Right atrium auricular region (tissue), 2 donors: ENCODE data around the gene KRT71. TPM values are rescaled to one million over a fixed set of nuclear protein-coding genes. Genes with fewer than 3 reads are reported as not detected.
A peak's percentile ranks its signal among the peaks of the same experiment; 100 is the strongest.

Source experiments
- DNase-seq: peaks from one replicate; pipeline ENCODE4 v3.0.0-alpha.2; 2019; ENCODE audit warnings: low spot score
- H3K27ac ChIP-seq, 2 donors: fragments of 200-600 bp; sonication (generic); 1 replicate in 1 of 2; 2 replicates in 1 of 2; pipeline ENCODE4 v1.5.1; 2016 to 2019
- H3K27me3 ChIP-seq, 2 donors: fragments of 200-600 bp; sonication (generic); one replicate each; pipeline versions ENCODE4 v1.5.1 to v1.6.0; 2017 to 2019
- H3K36me3 ChIP-seq: fragments of 200-600 bp; sonication (generic); one replicate; pipeline ENCODE4 v1.5.1; 2016
- H3K4me1 ChIP-seq, 2 donors: fragments of 200-600 bp; sonication (generic); one replicate each; pipeline versions ENCODE4 v1.5.1 to v1.6.0; 2017 to 2019
- H3K4me3 ChIP-seq, 2 donors: fragments of 200-600 bp; sonication (generic); 1 replicate in 1 of 2; 2 replicates in 1 of 2; pipeline ENCODE4 v1.5.1; 2017 to 2019; ENCODE audit warnings: mild to moderate bottlenecking in 1 of 2, moderate library complexity in 1 of 2
- H3K9me3 ChIP-seq, 2 donors: fragments of 200-600 bp; sonication (generic); one replicate each; pipeline ENCODE4 v1.5.1; 2019
- total RNA-seq, 2 donors: library from RNA; depleted of rRNA; stranded (reverse); fragments of >200 nt; gene quantifications; one replicate each; pipeline ENCODE4 v1.1.0, GENCODE V29; 2016
- TF ChIP-seq, protein P1 (sequence below), 2 donors: fragments of 200-600 bp; sonication (generic); IDR thresholded peaks; one replicate each; pipeline ENCODE4 v1.5.1; 2019; ENCODE audit warnings: antibody characterized with exemption in 2 of 2

The KRT71 gene
- total RNA-seq, 2 donors from 2014 or later = not detected

DNA sequence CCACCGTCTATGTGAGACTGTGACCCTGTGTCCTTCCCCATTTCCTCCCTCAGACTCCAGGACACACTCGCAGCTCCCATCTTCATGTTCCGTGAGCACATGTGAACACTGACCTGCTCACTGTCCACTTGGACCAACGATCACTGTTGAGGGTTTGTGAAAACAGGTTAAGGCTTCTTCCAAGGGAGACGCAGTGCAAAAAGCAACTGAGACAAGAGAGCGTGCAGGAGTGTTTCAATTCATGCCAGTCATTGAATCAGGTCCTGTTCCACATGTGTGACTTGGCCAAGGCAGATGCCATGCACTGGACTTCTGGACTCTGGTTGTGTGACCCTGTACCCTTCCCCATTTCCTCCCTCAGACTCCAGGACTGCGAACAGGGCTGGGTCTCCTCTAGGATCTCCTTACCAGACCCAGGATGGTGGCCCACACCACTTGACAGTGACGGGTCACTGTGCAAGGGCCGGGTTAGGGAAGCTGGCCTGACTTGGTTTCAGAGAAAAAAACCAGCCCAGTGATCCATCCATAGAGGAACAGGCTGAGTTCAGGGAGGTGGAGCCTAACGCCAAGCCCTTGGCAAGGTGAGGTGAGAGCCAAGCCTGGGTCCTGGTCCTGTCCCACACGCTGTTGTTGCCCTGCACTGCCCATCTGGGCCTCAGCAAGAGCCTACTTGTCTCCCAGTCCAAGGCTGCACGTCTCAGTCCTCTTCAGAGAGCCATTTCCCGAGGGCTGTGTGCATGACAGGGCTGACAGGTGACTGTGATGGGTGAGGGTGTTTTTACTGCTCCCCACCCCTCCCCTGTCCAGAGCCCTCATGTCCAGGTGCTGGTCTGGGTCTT is 27.1 kb downstream of the KRT71 start:
- Histone ChIP-seq H3K27me3 (no peaks in the 10 kb centered on the region), H3K36me3 (no peaks in the 10 kb centered on the region), H3K27ac (no peak overlapping the region), H3K4me3 (no peak overlapping the region), H3K4me1 (no peaks in the 10 kb centered on the region), H3K9me3 (no peaks in the 10 kb centered on the region)
- peak; percentile 9 for DNase-seq
- TF ChIP-seq, protein P1, sequence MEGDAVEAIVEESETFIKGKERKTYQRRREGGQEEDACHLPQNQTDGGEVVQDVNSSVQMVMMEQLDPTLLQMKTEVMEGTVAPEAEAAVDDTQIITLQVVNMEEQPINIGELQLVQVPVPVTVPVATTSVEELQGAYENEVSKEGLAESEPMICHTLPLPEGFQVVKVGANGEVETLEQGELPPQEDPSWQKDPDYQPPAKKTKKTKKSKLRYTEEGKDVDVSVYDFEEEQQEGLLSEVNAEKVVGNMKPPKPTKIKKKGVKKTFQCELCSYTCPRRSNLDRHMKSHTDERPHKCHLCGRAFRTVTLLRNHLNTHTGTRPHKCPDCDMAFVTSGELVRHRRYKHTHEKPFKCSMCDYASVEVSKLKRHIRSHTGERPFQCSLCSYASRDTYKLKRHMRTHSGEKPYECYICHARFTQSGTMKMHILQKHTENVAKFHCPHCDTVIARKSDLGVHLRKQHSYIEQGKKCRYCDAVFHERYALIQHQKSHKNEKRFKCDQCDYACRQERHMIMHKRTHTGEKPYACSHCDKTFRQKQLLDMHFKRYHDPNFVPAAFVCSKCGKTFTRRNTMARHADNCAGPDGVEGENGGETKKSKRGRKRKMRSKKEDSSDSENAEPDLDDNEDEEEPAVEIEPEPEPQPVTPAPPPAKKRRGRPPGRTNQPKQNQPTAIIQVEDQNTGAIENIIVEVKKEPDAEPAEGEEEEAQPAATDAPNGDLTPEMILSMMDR (IDR thresholded peaks at IDR 0.05) = no peak

DNA sequence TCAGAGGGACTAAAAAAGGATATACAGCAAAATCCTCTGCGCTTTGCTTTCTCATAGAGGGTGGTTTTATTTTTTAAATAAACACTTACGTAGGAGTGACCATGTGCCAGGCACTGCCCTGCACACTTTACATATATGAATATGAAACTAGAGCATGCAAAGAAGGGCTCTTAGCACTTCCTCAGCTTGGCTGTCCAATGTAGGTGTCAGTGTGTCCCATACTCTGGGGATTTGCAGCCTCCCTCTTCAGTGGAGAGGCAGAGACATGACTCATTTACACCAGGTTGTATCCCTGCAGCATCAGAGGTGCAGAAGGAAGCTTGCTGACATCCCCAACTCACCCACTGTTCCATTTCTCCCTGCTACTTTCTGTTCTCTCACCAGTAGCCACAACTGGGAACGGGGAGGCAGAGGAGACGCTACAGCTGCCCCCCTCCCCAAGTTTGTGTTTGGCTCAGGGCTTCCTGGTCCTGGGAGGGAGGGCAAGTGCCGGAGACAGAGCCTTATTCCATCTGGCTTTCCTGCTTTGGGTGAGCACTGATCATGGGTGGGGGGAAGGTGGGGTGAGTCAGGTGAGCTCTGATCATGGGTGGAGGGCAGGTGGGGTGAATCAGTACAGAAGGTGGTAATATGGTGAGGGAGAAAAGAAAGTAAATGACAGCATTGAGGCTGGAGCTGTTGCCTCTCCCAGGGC is 27.9 kb downstream of the KRT71 start:
- peak; percentile 1 for DNase-seq
- H3K27ac ChIP-seq = no peak overlapping the region
- H3K36me3 ChIP-seq = no peaks in the 10 kb centered on the region
- H3K27me3 ChIP-seq = no peaks in the 10 kb centered on the region
- H3K9me3 ChIP-seq = no peaks in the 10 kb centered on the region
- no peak overlapping the region for H3K4me3 ChIP-seq
- TF ChIP-seq, protein P1 (IDR thresholded peaks at IDR 0.05) = no peak
- no peaks in the 10 kb centered on the region for H3K4me1 ChIP-seq

DNA sequence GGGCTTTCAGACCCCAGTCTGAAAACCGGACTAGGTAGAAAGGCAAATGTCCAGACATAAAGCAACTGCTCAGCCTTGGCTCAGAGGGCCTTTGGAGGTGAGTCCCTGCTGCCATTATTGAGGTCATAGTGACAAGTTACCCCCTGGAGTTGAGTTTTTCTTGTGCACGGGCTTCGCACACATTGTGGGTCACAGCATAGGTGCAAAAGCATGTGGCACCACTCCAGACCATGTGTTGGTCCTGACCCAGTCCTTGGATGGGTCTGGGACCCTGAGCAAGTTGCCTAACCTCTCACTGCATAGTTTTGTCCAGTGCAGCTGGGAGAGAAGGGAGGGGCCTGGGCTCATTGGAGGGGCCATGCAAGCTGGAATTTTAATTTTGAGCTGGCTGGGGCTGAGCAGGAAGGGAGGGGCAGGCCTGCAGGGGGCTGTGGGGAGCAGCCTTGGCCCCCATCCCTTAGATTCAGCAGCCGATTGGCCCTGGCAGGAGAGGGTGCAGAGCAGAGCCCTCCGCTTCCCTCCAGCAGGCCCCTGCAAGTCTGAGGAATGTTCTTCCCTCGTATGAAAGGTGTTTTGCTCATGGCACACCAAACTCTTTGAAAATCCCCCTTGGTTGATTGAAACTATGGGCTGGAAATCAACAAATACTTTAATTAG is 28.6 kb downstream of the KRT71 start:
- no peaks in the 10 kb centered on the region for H3K27me3 ChIP-seq
- no peak overlapping the region for H3K27ac ChIP-seq
- TF ChIP-seq, protein P1 (IDR thresholded peaks at IDR 0.05) = no peak
- peak; percentile 46 for DNase-seq
- no peak overlapping the region for H3K4me3 ChIP-seq
- no peaks in the 10 kb centered on the region for H3K4me1 ChIP-seq
- H3K36me3 ChIP-seq = no peaks in the 10 kb centered on the region
- H3K9me3 ChIP-seq = no peaks in the 10 kb centered on the region

GRCh38 chr12:52523824-52524223 is 29.1 kb downstream of the KRT71 start:
- Histone ChIP-seq H3K27me3 (no peaks in the 10 kb centered on the region), H3K36me3 (no peaks in the 10 kb centered on the region), H3K9me3 (no peaks in the 10 kb centered on the region), H3K4me1 (no peaks in the 10 kb centered on the region), H3K27ac (no peak overlapping the region), H3K4me3 (no peak overlapping the region)
- peak; percentile 30 for DNase-seq
- TF ChIP-seq, protein P1 (IDR thresholded peaks at IDR 0.05) = no peak

DNA sequence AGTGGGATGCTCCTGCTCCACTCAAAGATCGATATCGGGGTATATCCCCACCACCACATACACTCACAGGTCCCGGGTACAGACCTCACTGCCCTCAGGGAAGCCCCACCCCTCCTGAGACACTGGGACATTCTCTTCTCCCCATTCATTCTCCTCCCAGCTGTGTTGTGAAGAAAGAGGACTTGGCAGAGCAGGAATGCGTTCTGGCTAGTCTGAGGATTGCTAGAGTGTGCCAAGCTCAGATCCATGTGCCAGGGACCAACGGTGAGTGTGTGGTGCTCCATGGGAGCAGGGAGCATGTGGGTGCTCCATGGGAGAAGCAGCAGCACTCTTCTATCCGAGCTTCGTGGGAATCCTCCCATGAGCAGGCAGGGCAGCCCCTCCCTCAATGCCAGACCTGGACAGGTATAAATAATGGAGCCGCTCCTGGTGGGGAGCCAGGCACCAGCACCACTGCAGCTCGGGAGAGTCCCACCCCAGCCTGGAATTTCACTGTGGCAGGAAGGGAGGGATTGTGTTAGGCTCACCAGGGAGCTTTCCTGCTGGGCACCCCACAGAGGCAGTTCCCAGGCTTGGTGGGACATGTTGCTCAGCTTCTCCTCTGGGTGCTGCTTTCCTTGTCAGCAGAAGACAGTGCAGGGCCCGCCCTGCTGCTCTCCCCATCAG is 30.5 kb downstream of the KRT71 start:
- Histone ChIP-seq H3K36me3 (no peaks in the 10 kb centered on the region), H3K27ac (no peak overlapping the region), H3K27me3 (no peaks in the 10 kb centered on the region), H3K4me1 (no peaks in the 10 kb centered on the region), H3K9me3 (no peaks in the 10 kb centered on the region), H3K4me3 (no peak overlapping the region)
- peak; percentile 48 for DNase-seq
- TF ChIP-seq, protein P1 (IDR thresholded peaks at IDR 0.05) = no peak
